ENCODE data around the gene PMEPA1.

PMEPA1 gene

GRCh38 chr20:57612916-57613315, 96.9 kb downstream of the PMEPA1 start:
- no peak for TF ChIP-seq CTCF (IDR thresholded peaks at IDR 0.05; ENCODE audit: unreplicated experiment in 3 of 3)

GRCh38 chr20:57612436-57612835, 97.4 kb downstream of the PMEPA1 start:
- peaks cover 11% of the 10 kb centered on the region for H3K4me1 Mint-ChIP-seq
- no peaks in the 10 kb centered on the region for H3K36me3 Mint-ChIP-seq (ENCODE audit: low read depth)
- peaks cover 18% of the 10 kb centered on the region for H3K27me3 Mint-ChIP-seq (ENCODE audit: low read depth)
- H3K9me3 Mint-ChIP-seq = no peaks in the 10 kb centered on the region
- no peak overlapping the region for H3K4me3 Mint-ChIP-seq
- no peak overlapping the region for H3K27ac Mint-ChIP-seq
- no peak for TF ChIP-seq CTCF (IDR thresholded peaks at IDR 0.05; ENCODE audit: unreplicated experiment in 3 of 3)

More at GRCh38 chr20:57612916-57613315, 96.9 kb downstream of the PMEPA1 start:
- Mint-ChIP-seq H3K9me3 (no peaks in the 10 kb centered on the region), H3K4me3 (no peak overlapping the region), H3K27me3 (ENCODE audit: low read depth) (peaks cover 18% of the 10 kb centered on the region), H3K4me1 (peaks cover 11% of the 10 kb centered on the region), H3K36me3 (ENCODE audit: low read depth) (no peaks in the 10 kb centered on the region), H3K27ac (no peak overlapping the region)

- TF ChIP-seq CTCF (IDR thresholded peaks at IDR 0.05; ENCODE audit: unreplicated experiment in 3 of 3) = no peak
- no peaks in the 10 kb centered on the region for H3K9me3 Mint-ChIP-seq
- H3K27me3 Mint-ChIP-seq (ENCODE audit: low read depth) = peaks cover 12% of the 10 kb centered on the region
- H3K4me1 Mint-ChIP-seq = peaks cover 11% of the 10 kb centered on the region
- H3K4me3 Mint-ChIP-seq = no peak overlapping the region
- H3K36me3 Mint-ChIP-seq (ENCODE audit: low read depth) = no peaks in the 10 kb centered on the region
- H3K27ac Mint-ChIP-seq = no peak overlapping the region
These were observed 98.1 kb downstream of the PMEPA1 start for GRCh38 chr20:57611586-57612311.

- Mint-ChIP-seq H3K27me3 (ENCODE audit: low read depth) (peaks cover 7% of the 10 kb centered on the region), H3K36me3 (ENCODE audit: low read depth) (no peaks in the 10 kb centered on the region), H3K4me1 (peaks cover 11% of the 10 kb centered on the region), H3K27ac (peak overlapping the region in 1 of 3 experiments; percentile 55), H3K9me3 (no peaks in the 10 kb centered on the region), H3K4me3 (no peak overlapping the region)
- TF ChIP-seq CTCF (IDR thresholded peaks at IDR 0.05; ENCODE audit: unreplicated experiment in 3 of 3) = no peak
These were observed 99.4 kb downstream of the PMEPA1 start for GRCh38 chr20:57610261-57610952.

GRCh38 chr20:57609842-57610167, 100.0 kb downstream of the PMEPA1 start:
- peaks cover 11% of the 10 kb centered on the region for H3K4me1 Mint-ChIP-seq
- H3K4me3 Mint-ChIP-seq = no peak overlapping the region
- no peaks in the 10 kb centered on the region for H3K9me3 Mint-ChIP-seq
- H3K36me3 Mint-ChIP-seq (ENCODE audit: low read depth) = no peaks in the 10 kb centered on the region
- H3K27me3 Mint-ChIP-seq (ENCODE audit: low read depth) = peaks cover 7% of the 10 kb centered on the region
- H3K27ac Mint-ChIP-seq = peak overlapping the region in 1 of 3 experiments; percentile 17
- no peak for TF ChIP-seq CTCF (IDR thresholded peaks at IDR 0.05; ENCODE audit: unreplicated experiment in 3 of 3)

All from nephron (organoid).